ENCODE data around the gene KCNS1. TPM values are rescaled to one million over a fixed set of nuclear protein-coding genes. Genes with fewer than 3 reads are reported as not detected.

The KCNS1 gene
- total RNA-seq, 1 donor from 2014 or later, result 0.14 TPM

DNA sequence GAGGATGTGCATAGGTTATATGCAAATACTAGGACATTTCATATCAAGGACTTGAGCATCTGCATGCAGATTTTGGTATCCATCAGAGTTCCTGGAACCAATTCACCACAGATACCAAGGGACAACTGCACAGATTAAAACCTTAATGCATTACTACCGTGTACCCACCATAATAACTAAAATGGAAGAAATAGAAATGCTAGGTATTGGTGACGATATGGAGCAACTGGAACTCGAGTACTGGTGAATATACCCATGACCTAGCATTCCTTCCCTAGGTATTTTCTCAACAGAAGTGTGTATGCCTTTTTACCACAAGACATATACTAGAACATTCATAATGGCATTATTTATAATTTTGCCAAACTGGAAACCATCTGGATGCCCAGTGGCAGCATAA is 18.5 kb downstream of the KCNS1 start:
- no peak for TF ChIP-seq CTCF (IDR thresholded peaks at IDR 0.05; ENCODE audit: borderline replicate concordance)
- intact Hi-C loops (cut with micrococcal nuclease), result no loop called here
- Histone ChIP-seq H3K36me3 (peaks cover 43% of the 10 kb centered on the region), H3K27me3 (ENCODE audit: low read depth) (no peaks in the 10 kb centered on the region), H3K9me3 (replicated peaks) (peaks cover 17% of the 10 kb centered on the region), H3K4me1 (no peaks in the 10 kb centered on the region), H3K4me3 (no peak overlapping the region), H3K27ac (replicated peaks) (no peak overlapping the region)
- no peak for DNase-seq

DNA sequence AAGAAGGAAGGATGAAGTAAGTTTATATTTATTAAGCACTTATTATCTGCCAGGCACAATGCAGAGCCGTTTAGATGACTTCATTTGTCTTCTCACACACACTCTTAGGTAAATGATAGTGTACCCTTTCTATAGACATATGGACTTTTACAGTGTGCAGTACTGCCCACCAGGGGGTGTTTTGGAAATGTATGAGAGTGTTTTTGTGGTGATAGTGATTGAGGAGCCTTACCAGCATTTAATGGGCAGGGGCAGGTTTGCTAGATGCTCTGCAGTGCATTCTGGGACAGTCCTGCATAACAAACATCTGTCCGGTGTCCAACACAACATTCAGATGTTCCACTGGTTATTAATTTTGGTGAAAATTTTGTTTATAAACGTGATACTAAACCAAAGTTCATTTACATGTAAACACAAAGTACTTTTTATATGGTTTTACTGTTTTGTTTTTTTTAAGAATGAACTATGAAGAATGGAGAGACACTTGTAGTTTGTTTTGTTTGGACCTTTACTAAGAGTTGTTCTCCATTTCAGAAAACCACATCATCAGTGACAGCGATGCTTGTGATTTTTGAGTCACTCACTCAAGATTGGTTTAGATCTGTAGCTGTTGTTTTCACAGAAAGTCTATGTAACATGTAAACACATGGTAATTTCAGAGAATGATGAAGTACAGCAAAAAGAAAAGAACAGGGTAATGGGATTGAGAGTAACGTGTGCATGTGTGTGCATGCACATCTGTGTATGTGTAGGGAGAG is 19.9 kb downstream of the KCNS1 start:
- no peak overlapping the region for H3K27ac ChIP-seq (replicated peaks)
- no peak for DNase-seq
- no peaks in the 10 kb centered on the region for H3K27me3 ChIP-seq (ENCODE audit: low read depth)
- H3K4me3 ChIP-seq, result no peak overlapping the region
- TF ChIP-seq CTCF (IDR thresholded peaks at IDR 0.05; ENCODE audit: borderline replicate concordance), result peak; percentile 24
- peaks cover 17% of the 10 kb centered on the region for H3K9me3 ChIP-seq (replicated peaks)
- no peaks in the 10 kb centered on the region for H3K4me1 ChIP-seq
- peaks cover 56% of the 10 kb centered on the region for H3K36me3 ChIP-seq
- intact Hi-C loops (cut with micrococcal nuclease), result no loop called here

DNA sequence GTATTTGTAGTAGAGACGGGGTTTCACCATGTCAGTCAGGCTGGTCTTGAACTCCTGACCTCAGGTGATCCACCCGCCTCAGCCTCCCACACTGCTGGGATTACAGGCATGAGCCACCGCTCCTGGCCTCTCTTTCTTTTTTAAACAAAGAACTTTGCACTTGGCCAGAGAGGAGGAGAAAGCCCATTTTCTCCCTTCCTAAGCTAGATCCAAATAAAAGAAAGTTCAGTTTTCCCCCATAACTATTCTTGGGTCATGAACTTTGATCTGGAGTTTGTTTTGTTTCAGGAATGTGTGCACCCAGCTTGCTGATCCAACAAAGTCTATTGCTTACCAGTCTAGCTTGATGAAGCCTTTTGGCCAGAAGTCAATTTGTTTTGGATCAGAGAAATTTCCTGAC is 23.4 kb downstream of the KCNS1 start:
- no peak for TF ChIP-seq CTCF (IDR thresholded peaks at IDR 0.05; ENCODE audit: borderline replicate concordance)
- Histone ChIP-seq H3K36me3 (peaks cover 69% of the 10 kb centered on the region), H3K27ac (replicated peaks) (no peak overlapping the region), H3K4me1 (no peaks in the 10 kb centered on the region), H3K27me3 (ENCODE audit: low read depth) (no peaks in the 10 kb centered on the region), H3K4me3 (no peak overlapping the region), H3K9me3 (replicated peaks) (peaks cover 10% of the 10 kb centered on the region)
- DNase-seq, result no peak
- intact Hi-C loops (cut with micrococcal nuclease), result no loop called here

DNA sequence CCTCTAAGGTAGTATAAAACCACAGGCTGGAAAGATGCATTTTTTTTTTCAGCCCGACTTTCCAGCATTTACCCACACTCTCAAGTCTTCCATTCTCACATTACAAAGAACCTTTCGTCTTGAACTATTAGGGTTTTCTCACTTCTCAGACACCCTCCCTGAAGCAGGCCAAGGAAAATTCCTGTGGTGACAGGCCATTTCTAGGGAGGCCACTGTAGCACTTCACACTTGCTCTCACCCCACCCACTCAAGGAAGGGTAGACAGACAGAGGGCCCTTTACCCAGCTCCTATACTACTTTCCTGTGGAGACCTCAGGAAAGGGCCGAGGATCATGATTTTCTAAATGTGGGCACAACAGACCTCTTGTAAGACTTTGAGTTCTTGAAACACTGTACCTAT is 27.7 kb downstream of the KCNS1 start:
- Histone ChIP-seq H3K27ac (replicated peaks) (no peak overlapping the region), H3K4me3 (no peak overlapping the region), H3K36me3 (peaks cover 39% of the 10 kb centered on the region), H3K27me3 (ENCODE audit: low read depth) (no peaks in the 10 kb centered on the region), H3K9me3 (replicated peaks) (no peaks in the 10 kb centered on the region), H3K4me1 (no peaks in the 10 kb centered on the region)
- no peak for DNase-seq
- TF ChIP-seq CTCF (IDR thresholded peaks at IDR 0.05; ENCODE audit: borderline replicate concordance), result no peak
- intact Hi-C loops (cut with micrococcal nuclease), result no loop called here

DNA sequence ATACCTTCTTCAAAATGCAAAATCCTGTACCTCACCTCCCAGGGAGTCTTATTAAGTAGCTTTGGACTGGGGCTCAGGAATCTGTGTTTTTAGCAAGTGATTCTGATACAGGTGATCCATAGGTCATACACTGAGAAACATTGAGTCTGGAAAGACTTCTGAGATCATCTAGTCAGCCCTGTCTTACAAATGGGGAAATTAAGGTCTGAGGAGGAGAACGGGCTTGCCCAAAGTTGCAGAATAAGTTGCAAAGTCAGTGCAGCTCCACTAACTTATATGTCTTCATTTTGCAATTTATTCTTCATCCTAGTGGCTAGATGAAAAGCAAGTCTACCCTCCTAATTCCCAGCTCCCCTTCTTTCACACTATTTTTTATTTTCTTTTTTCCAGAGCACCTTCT is 28.9 kb downstream of the KCNS1 start:
- no peaks in the 10 kb centered on the region for H3K9me3 ChIP-seq (replicated peaks)
- H3K36me3 ChIP-seq, result peaks cover 28% of the 10 kb centered on the region
- H3K27ac ChIP-seq (replicated peaks), result no peak overlapping the region
- intact Hi-C loops (cut with micrococcal nuclease), result no loop called here
- H3K4me1 ChIP-seq, result no peaks in the 10 kb centered on the region
- no peak overlapping the region for H3K4me3 ChIP-seq
- no peaks in the 10 kb centered on the region for H3K27me3 ChIP-seq (ENCODE audit: low read depth)
- DNase-seq, result no peak
- TF ChIP-seq CTCF (IDR thresholded peaks at IDR 0.05; ENCODE audit: borderline replicate concordance), result no peak

Measured in left ventricle myocardium inferior (tissue), 1 donor.